ENCODE results near the gene CPA5. TPM values are rescaled to one million over a fixed set of nuclear protein-coding genes. Genes with fewer than 3 reads are reported as not detected.

CPA5 gene
- total RNA-seq, 2 donors from 2014 or later: not detected

- intact Hi-C loops (cut with DNase I): no loop called here
Observed at GRCh38 chr7:130299866-130300265, 44.8 kb upstream of the CPA5 start.

GRCh38 chr7:130301501-130302020 lies 43.1 kb upstream of the CPA5 start:
- TF ChIP-seq CTCF (IDR thresholded peaks at IDR 0.05): no peak
- Histone ChIP-seq H3K9ac (ENCODE audit: low read depth in 2 of 2, low read length in 2 of 2) (no peak overlapping the region), H3K4me1 (no peaks in the 10 kb centered on the region), H3K9me3 (no peaks in the 10 kb centered on the region), H3K4me3 (no peak overlapping the region), H3K27me3 (no peaks in the 10 kb centered on the region), H3K36me3 (no peaks in the 10 kb centered on the region), H3K27ac (no peak overlapping the region)
- intact Hi-C loops (cut with DNase I): no loop called here
- no peak for DNase-seq

More at GRCh38 chr7:130299866-130300265, 44.8 kb upstream of the CPA5 start:
- no peak overlapping the region for H3K4me3 ChIP-seq
- no peaks in the 10 kb centered on the region for H3K36me3 ChIP-seq
- H3K4me1 ChIP-seq: no peaks in the 10 kb centered on the region
- no peak for TF ChIP-seq CTCF (IDR thresholded peaks at IDR 0.05)
- no peaks in the 10 kb centered on the region for H3K27me3 ChIP-seq
- no peak for DNase-seq
- no peak overlapping the region for H3K27ac ChIP-seq
- no peak overlapping the region for H3K9ac ChIP-seq (ENCODE audit: low read depth in 2 of 2, low read length in 2 of 2)
- no peaks in the 10 kb centered on the region for H3K9me3 ChIP-seq

- H3K4me3 ChIP-seq: no peak overlapping the region
- no peak for DNase-seq
- H3K36me3 ChIP-seq: no peaks in the 10 kb centered on the region
- intact Hi-C loops (cut with DNase I): no loop called here
- H3K27me3 ChIP-seq: no peaks in the 10 kb centered on the region
- no peak overlapping the region for H3K27ac ChIP-seq
- no peaks in the 10 kb centered on the region for H3K4me1 ChIP-seq
- H3K9ac ChIP-seq (ENCODE audit: low read depth in 2 of 2, low read length in 2 of 2): no peak overlapping the region
- H3K9me3 ChIP-seq: no peaks in the 10 kb centered on the region
- no peak for TF ChIP-seq CTCF (IDR thresholded peaks at IDR 0.05)
Observed at GRCh38 chr7:130302649-130303048, 42.0 kb upstream of the CPA5 start.

GRCh38 chr7:130303127-130303526 lies 41.5 kb upstream of the CPA5 start:
- H3K4me1 ChIP-seq: no peaks in the 10 kb centered on the region
- intact Hi-C loops (cut with DNase I): no loop called here
- DNase-seq: no peak
- no peak overlapping the region for H3K4me3 ChIP-seq
- no peak overlapping the region for H3K9ac ChIP-seq (ENCODE audit: low read depth in 2 of 2, low read length in 2 of 2)
- no peaks in the 10 kb centered on the region for H3K9me3 ChIP-seq
- no peak for TF ChIP-seq CTCF (IDR thresholded peaks at IDR 0.05)
- no peak overlapping the region for H3K27ac ChIP-seq
- H3K36me3 ChIP-seq: no peaks in the 10 kb centered on the region
- H3K27me3 ChIP-seq: no peaks in the 10 kb centered on the region

- H3K27me3 ChIP-seq: no peaks in the 10 kb centered on the region
- H3K4me3 ChIP-seq: no peak overlapping the region
- intact Hi-C loops (cut with DNase I): no loop called here
- H3K9me3 ChIP-seq: no peaks in the 10 kb centered on the region
- TF ChIP-seq CTCF (IDR thresholded peaks at IDR 0.05): no peak
- no peak overlapping the region for H3K27ac ChIP-seq
- no peaks in the 10 kb centered on the region for H3K36me3 ChIP-seq
- H3K4me1 ChIP-seq: no peaks in the 10 kb centered on the region
- H3K9ac ChIP-seq (ENCODE audit: low read depth in 2 of 2, low read length in 2 of 2): no peak overlapping the region
- no peak for DNase-seq
Observed at GRCh38 chr7:130303551-130303950, 41.1 kb upstream of the CPA5 start.

Measured in colonic mucosa (tissue), 4 donors.